GM21390 (cell line): ENCODE data around the gene CFAP57.
"Not testable (repeated sequence)": the region's sequence is repeated elsewhere in the genome, so short reads cannot be mapped to it uniquely, and the experiment has no call there.

ENCODE experiments used
- ATAC-seq: cut with Tn5 transposase; IDR thresholded peaks from one replicate; pipeline ENCODE4 v1.9.1; 2021; ENCODE audit not compliant: unreplicated experiment

Gene CFAP57

DNA sequence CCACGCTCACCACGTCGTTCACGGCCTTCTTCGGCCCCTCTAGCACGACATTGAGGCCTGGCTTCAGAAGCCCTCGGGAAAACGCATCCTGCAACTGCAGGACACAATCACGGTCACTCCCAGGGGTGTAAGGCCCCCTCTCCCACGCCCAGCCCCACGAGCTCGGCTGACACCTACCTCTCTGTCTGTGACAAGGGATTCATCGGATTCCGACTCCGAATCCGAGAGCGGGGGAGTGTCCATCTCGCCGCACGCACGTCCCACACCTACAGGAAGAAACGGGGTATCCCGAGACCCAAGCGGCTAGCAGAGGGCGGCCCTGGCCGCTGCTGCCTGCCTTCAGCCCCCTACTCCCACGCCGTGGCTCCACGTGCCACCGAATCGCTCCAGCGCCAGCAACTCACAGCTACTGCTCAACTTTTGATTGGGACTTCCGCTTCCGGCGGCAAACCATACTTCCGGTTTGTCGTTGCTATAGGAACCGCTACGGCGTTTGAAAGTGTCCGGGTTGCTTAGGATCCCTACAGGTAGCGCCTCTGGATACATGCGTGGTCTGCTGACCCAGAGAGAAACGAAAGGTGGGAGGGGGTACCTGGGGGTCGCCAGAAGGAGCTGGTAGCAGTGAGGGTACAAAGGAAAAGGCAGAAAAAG, at the start of gene CFAP57, which contains the start of gene EBNA1BP2:
Gene CFAP57 (plus strand): TSS at position 455 of the 651 bp plus-strand sequence. CDS start 424 bp downstream, outside the sequence.
Gene EBNA1BP2 (minus strand): TSS at position 415 of the 651 bp plus-strand sequence. CDS start 172 bp downstream, at position 243.
- peak; percentile 88 for ATAC-seq

DNA sequence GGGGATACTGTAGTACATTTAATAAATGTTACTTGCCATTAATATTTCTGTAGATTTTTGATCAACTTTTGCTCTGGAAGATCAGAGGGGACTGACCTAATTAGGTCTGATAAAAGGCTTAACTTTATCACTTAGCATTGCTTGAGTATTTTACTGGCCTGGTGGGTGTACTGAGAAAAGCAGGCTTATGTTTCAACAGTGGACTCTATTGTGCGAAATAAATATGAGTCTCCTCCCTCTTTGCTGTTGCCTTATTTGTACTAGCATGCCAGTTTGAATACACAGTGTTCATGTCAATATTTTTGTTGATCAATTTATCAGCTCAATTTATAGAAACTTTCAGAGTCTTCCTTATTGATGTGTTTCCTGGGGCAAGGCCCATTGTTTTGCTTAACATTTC, 49.1 kb upstream of the CFAP57 start:
- no peak for ATAC-seq

GRCh38 chr1:43128816-43129215, 43.3 kb upstream of the CFAP57 start:
- ATAC-seq, result no peak

DNA sequence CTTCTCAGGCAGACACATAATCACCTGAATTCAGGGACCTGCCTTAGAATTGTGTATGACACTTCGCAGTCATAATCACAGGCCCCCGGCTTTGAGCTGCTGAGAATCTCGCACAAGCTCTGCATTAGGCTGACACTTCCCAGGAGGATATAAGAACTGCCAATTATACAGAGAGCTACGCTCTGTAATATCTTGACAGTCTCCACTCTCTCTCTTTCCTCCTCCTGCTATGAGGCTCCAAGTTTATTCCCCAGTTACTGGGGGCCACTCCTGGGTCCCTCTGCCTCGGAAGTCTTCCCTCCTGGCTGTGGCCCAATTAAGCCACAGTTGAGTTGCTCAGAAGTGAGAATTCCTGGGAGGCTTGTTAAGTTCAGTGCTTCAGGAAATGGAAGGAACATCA, 42.7 kb upstream of the CFAP57 start:
- no peak for ATAC-seq

DNA sequence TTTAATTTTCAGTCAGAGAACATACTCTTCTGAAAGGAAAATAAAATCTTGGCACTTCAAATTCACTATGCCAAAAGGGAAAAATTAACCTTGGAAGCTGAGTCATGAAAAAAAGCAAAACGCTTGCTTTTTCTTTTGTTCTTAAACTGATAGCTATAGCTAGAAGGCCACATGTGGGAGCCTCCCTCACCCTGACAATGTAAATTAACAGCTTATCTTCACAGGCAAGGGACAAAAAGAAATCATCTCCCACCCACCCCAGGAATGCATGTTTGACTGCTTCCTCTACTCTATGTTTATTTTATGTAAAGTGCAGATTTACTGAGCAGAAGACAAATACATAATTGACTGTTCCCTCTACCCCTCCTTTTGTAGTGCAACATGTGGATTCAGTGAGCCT, 38.1 kb upstream of the CFAP57 start:
- no peak for ATAC-seq

GRCh38 chr1:43134640-43135039, 37.5 kb upstream of the CFAP57 start:
- ATAC-seq, result no peak

DNA sequence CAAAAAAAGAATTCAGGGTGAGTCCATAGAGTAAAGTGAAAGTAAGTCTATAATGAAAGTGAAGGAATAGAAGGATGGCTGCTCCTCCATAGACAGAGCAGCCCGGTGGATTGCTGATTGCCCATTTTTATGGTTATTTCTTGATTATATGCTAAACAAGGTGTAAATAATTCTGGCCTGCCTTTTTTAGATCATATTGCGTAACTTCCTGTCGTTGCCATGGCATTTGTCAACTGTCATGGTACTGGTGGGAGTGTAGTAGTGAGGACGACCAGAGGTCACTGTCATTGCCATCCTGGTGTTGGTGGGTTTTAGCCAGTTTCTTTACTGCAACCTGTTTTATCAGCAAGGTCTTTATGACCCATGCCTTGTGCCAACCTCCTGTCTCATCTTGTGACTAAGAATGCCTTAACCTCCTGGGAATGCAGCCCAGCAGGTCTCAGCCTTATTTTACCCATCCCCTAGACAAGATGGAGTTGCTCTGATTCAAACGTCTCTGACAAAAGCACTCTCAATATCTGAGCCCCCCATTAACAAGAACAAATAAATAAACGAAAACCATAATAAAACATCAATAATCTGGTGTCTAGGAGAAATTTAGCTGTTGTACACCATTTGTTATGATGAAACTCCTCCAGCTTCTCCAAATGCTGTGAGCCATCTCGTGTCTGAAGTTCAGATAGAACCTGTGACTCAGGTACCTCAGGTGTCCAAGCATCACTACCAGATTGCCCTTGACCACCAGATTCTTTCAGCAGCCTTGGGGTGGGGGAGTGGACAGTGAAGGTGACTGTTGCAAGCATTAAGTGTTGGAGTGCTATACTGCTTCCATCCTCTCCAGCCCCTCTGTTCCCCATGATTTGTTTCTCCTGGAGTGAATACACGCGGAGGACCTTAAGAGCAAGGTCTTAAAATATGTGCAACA, 36.0 kb upstream of the CFAP57 start:
- no peak for ATAC-seq

GRCh38 chr1:43137445-43138052, 34.6 kb upstream of the CFAP57 start:
- no peak for ATAC-seq

DNA sequence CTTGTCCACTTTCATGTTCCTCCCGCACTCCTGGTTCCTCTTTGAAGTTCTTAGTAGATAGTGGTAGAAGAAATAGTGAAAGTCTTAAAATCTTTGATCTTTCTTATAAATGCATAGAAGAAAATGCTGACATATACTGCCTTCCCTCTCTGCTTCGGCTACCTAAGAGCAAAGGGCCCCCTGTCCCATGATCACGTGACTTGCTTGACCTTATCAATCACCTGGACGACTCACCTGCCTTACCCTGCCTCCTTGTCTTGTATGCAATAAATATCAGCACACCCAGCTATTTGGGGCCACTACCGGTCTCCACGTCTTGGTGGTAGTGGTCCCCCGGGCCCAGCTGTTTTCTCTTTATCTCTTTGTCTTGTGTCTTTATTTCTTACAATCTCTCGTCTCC, 32.8 kb upstream of the CFAP57 start:
- not testable (repeated sequence) for ATAC-seq

DNA sequence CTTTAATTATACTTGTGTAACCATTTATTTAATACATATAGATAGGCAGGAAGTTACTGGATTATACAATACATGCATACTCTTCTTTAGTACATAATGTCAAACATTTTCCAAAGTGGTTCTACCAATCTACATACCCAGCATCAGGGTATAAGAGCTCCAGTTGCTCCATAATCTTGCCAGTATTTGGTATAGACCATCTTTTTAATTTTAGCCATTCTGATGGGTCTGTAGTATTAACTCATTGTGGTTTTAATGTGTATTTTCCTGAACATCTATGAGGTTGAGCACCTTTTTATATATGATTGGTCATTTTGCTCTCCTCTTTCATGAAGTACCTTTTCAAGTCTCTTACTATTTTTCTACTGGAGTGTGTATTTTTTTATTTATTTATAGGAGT, 32.1 kb upstream of the CFAP57 start:
- ATAC-seq, result no peak

GRCh38 chr1:43140583-43140982, 31.5 kb upstream of the CFAP57 start:
- ATAC-seq, result no peak

DNA sequence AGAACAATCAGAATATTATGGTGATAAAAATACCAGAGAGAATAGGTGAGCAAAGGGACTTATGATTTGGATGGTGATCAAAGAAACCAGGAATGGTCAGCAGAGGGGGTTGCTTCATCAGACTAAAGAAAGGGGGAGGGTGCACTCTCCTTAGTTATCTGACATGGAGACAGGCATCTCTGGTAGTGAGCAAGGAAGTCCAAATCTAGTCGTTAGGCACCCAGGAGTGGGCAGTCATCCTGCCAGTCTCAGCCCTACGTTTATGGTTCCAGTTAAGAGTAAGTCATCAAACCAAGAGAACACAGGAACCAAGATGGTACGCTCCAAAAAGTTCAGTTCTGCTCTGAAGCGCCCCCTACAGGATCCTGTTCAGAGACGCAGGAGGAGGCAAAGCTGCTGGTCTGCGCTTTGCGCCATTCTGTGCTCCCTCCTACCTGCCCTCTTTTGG, 28.7 kb upstream of the CFAP57 start:
- ATAC-seq, result no peak

GRCh38 chr1:43144237-43144636, 27.9 kb upstream of the CFAP57 start:
- ATAC-seq, result no peak

DNA sequence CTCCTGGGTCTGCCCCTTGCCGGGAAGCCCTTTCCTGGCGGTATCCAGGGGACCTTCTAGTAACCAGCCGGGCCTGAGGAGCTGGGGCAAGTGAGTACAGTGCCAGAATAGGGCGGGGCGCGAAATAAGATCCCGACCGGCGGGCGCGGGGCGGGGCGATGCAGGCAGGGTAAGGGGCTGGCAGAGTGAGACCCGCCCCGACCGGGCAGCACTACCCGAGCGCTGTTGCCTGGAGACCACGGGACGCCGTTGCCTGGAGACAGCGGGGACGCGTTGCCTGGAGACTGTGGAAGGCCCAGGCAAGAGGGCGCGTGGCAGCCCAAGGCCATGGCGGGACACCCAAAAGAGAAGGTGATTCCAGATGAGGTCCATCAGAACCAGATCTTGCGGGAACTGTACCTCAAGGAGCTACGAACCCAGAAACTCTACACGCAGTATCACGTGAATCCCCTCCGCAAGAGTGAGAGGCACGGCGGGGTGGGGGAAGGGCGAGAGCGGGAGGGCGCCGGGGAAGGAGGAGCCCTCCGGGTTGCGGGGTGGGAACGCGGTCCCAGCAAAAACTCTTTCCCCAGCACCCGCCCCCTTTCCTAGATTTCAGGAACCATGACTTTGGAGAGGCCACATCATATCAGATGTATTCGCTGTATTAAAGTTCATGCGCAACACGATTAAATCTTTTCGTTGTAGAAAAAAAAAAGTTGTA, 24.4 kb upstream of the CFAP57 start:
- ATAC-seq, result no peak

- ATAC-seq, result no peak
These were observed 22.2 kb upstream of the CFAP57 start for GRCh38 chr1:43149889-43150288.

- no peak for ATAC-seq
These were observed 19.3 kb upstream of the CFAP57 start for GRCh38 chr1:43152866-43153265.

GRCh38 chr1:43153443-43153842, 18.7 kb upstream of the CFAP57 start:
- no peak for ATAC-seq

DNA sequence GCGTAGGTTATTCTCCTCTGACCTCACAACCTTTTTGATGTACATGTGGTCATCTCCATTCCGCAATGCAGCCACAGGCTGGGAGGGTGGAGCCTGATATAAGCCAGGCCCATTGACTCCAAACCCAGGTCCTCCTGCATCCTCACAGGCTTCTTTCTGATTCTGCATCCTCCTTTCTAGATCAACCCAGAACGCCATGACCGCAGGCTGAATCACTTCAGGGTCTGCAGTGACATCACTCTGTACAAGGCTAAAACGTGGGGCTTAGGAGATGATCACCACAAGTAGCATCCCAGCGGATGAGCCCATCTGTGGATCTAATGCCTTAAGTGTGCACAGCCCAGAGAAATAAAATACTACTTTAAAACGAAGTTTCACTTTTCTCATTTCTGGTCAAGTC, 16.1 kb upstream of the CFAP57 start:
- ATAC-seq, result no peak

DNA sequence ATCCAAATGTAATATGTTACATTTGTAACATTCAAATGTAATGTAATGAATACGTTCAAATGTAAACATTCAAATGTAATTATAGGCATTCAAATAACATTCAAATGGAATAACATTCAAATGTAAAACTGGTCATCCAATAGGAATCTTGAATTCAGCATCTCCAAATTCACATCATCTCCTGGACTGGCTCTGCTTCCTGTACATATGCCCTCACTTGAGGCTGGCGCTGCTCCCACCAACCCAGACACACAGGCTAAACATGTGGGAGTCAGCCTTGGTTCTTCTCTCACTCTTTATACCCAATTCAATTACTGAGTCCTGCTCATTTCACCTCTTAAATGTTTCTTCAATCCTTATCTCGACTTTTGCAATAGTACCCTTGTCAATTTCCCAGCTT, 7.0 kb upstream of the CFAP57 start:
- no peak for ATAC-seq

GRCh38 chr1:43165765-43166164, 6.4 kb upstream of the CFAP57 start:
- no peak for ATAC-seq

GRCh38 chr1:43171312-43171875, 736 bp upstream of the CFAP57 start:
- ATAC-seq, result no peak
